Sciatic nerve (tissue), 2 donors: Measurements from ENCODE around the gene C1QTNF7. TPM values are rescaled to one million over a fixed set of nuclear protein-coding genes. Genes with fewer than 3 reads are reported as not detected.

Source experiments
- ATAC-seq: fragments of 200-7000 bp; cut with Tn5 transposase; one replicate; pipeline ENCODE4 v1.9.1; 2020; ENCODE audit warnings: mild to moderate bottlenecking, moderate library complexity
- DNase-seq: peaks from one replicate; pipeline ENCODE4 v3.0.0-alpha.2; 2020; ENCODE audit warnings: low spot score
- intact Hi-C: fragments of 100-400 bp; cut with DNase I; formaldehyde crosslinking; loops from one replicate; pipeline ENCODE4 v1.14.2; 2022
- total RNA-seq: library from RNA; stranded (reverse); fragmentation: NEBNext Ultra II Directional; extraction: Animal tissue kit (Norgen Biotek cat#: 25700); gene quantifications from one replicate; pipeline ENCODE4 v1.2.1, GENCODE V29; 2021
- donor health status: DM: no; HTN: no; CAD: no.
- donor health status: DM: no; HTN: no; CAD: no.

Gene C1QTNF7
- total RNA-seq, 1 donor from 2014 or later: 3.3 TPM

GRCh38 chr4:15488658-15489470 lies 61.0 kb downstream of the C1QTNF7 start:
- intact Hi-C loops: no loop called here
- DNase-seq (no peak), ATAC-seq (peak; percentile 95)

- ATAC-seq (peak; percentile 37), DNase-seq (no peak)
- intact Hi-C loops: no loop called here
Observed at GRCh38 chr4:15489551-15489950, 61.7 kb downstream of the C1QTNF7 start.

- DNase-seq (no peak), ATAC-seq (no peak)
- intact Hi-C loops: no loop called here
Observed at GRCh38 chr4:15493411-15493810, 65.6 kb downstream of the C1QTNF7 start.

GRCh38 chr4:15495621-15496020 lies 67.8 kb downstream of the C1QTNF7 start:
- ATAC-seq (no peak), DNase-seq (no peak)
- intact Hi-C loops: no loop called here

Other genes starting within 250 kb of the C1QTNF7 start
- 35.6 TPM for gene CC2D2A, start 41.8 kb downstream of the C1QTNF7 start, total RNA-seq
- 97.4 TPM for gene FBXL5, start 227.3 kb downstream of the C1QTNF7 start, total RNA-seq